Fibroblast of villous mesenchyme (primary cell): ENCODE measurements around the gene ACOT12. TPM values are rescaled to one million over a fixed set of nuclear protein-coding genes. Genes with fewer than 3 reads are reported as not detected.

Experiments
- DNase-seq: peaks from one replicate; pipeline ENCODE4 v3.0.0-alpha.2; 2010; ENCODE audit warnings: low read depth
- H3K4me3 ChIP-seq: 2 replicates; pipeline ENCODE4 v1.5.1; 2011; ENCODE audit warnings: low read depth, mild to moderate bottlenecking, low read length
- CTCF ChIP-seq: IDR thresholded peaks from 2 replicates; pipeline ENCODE4 v1.5.1; 2012; ENCODE audit warnings: low read depth, mild to moderate bottlenecking, low read length; ENCODE audit not compliant: insufficient read depth
- total RNA-seq: library from RNA; depleted of rRNA; stranded (reverse); fragments of >200 nt; gene quantifications from 2 replicates; pipeline ENCODE4 v1.2.3, GENCODE V29; 2012

Gene ACOT12
- total RNA-seq, 1 donor = not detected

GRCh38 chr5:81383867-81384266 lies 10.1 kb downstream of the ACOT12 start:
- TF ChIP-seq CTCF = no peak
- no peak overlapping the region for H3K4me3 ChIP-seq
- DNase-seq = no peak

GRCh38 chr5:81371354-81371876 lies 22.5 kb downstream of the ACOT12 start:
- no peak for TF ChIP-seq CTCF
- H3K4me3 ChIP-seq = no peak overlapping the region
- DNase-seq = no peak

DNA sequence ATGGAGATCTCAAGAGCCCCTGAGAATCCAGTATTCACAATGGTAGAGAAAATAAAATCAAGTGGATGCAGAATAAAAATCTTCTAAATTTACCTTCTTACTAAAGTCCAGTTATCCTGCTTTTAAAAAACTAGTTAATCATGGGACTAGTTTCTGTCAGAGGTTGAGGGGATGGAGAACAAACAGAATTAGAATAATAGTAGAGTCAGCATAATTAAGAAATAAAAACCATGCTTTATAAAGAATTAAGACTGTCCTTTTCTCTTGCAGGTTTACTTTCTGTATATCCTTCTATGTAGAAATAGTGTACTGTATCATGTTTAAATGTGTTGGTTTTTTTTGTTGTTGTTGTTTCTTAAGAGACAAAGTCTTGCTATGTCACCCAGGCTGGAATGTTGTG lies 23.0 kb downstream of the ACOT12 start:
- no peak overlapping the region for H3K4me3 ChIP-seq
- DNase-seq = no peak
- no peak for TF ChIP-seq CTCF

DNA sequence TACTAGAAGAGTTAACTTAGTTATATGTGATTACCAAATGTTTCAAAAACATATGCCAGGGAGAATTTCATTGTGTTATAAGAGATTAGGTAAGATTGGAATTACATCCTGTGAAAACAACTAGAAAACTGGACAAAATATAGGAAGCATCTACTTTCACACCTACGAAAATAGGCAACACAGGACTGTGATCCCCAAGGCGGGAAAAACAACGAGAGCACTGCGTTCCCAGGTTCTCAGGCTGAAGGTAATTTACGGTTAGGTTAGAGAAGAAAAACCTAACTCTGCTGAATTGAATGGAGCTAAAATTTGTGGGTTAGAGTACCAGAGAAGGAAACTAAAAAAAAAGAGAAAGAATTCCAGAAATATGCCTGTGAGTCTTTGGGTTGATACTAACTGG lies 28.4 kb downstream of the ACOT12 start:
- no peak overlapping the region for H3K4me3 ChIP-seq
- DNase-seq = no peak
- TF ChIP-seq CTCF = no peak

DNA sequence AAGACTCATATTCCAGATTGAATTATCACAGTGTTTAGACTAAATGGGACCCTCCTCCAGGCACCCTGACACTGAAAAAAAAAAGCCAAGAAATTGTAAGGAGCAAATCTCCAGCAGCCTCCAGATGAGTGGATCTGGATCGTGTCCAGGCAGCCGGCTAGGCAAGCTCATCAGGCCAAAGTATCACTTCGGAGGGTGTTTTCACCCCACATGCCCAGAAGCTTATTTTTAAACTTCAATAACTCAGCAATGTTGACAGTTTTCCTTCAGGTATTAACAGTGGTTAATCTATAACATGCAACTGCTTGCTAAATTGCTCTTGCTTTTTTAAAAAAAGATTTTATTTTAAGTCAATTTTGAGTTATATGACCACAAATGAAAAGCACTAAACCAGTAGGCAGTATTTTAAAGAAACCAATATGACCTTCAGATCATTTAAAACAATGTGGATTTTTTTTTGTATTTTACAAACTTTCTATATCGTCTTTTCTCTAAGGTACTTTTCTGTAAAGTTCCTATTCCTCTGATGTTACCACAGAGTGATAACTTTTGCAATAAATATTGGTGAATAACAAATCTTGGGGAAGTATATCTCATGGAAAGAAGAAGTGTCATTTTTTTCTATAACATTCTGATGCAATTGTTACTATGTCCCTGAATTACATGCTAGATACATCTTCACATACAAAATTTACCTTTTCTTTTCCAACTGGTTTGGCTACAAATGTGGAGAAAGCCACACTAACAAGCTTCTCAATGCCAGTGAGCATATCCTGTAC lies 30.7 kb downstream of the ACOT12 start:
- no peak for DNase-seq
- no peak overlapping the region for H3K4me3 ChIP-seq
- TF ChIP-seq CTCF = no peak

DNA sequence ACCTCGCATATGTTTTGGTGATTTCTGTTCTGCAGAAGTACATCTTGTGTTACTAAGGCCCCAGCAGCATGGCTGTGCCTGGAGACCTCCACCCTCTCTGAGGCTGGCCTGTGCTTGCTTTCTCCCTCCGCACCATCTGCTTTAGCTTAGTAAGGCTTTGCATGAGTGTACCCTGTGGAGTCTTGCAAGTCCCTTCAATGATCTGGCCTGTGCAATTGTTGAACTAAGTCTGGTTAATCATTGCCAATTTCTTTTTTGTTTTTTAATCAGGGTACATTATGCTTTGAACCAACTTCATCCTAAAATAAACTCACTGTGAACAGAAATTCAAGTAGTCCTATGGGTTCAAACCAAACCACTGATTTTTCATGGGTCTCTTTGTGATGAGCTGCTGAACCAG lies 32.3 kb downstream of the ACOT12 start:
- TF ChIP-seq CTCF = no peak
- no peak for DNase-seq
- no peak overlapping the region for H3K4me3 ChIP-seq
